Endothelial cell of umbilical vein (primary cell): ENCODE measurements around the gene NELFA.

Experiments used
- CTCF ChIP-seq, 2 donors: IDR thresholded peaks; 1 replicate in 1 of 2; 2 replicates in 1 of 2; pipeline ENCODE4 v1.5.1; 2011; ENCODE audit warnings: low read length in 2 of 2, mild to moderate bottlenecking in 2 of 2, moderate library complexity in 2 of 2, control low read depth in 1 of 2, inconsistent platforms in 1 of 2, low read depth in 1 of 2; ENCODE audit not compliant: insufficient read depth in 1 of 2; ENCODE audit errors: extremely low read depth in 1 of 2
- EZH2 ChIP-seq: IDR thresholded peaks from 2 replicates; pipeline ENCODE4 v1.6.1; 2012; ENCODE audit warnings: borderline replicate concordance, low read depth, mild to moderate bottlenecking, moderate library complexity, low read length, inconsistent platforms; ENCODE audit not compliant: severe bottlenecking
- JUN ChIP-seq: IDR thresholded peaks from 2 replicates; pipeline ENCODE4 v1.6.1; 2011; ENCODE audit warnings: borderline replicate concordance, low read depth; ENCODE audit not compliant: insufficient read length, insufficient read depth
- MAX ChIP-seq: IDR thresholded peaks from 2 replicates; pipeline ENCODE4 v1.6.1; 2011; ENCODE audit not compliant: insufficient read depth, insufficient read length
- POLR2A ChIP-seq: IDR thresholded peaks from 2 replicates; pipeline ENCODE4 v1.6.1; 2012; ENCODE audit warnings: low read depth, mild to moderate bottlenecking, control low read depth, low read length
- POLR2AphosphoS5 ChIP-seq: IDR thresholded peaks from 2 replicates; pipeline ENCODE4 v1.6.1; 2012; ENCODE audit warnings: low read depth, mild to moderate bottlenecking, control low read depth, low read length, moderate library complexity; ENCODE audit not compliant: insufficient read depth

GRCh38 chr4:1978226-1978625, 30.5 kb downstream of the NELFA start:
- no peak for TF ChIP-seq EZH2
- no peak for TF ChIP-seq POLR2AphosphoS5
- TF ChIP-seq CTCF (IDR thresholded peaks at IDR 0.05; ENCODE audit: extremely low read depth in 1 of 2, insufficient read depth in 1 of 2, low read depth in 1 of 2, low read length in 2 of 2), result no peak
- no peak for TF ChIP-seq POLR2A
- no peak for TF ChIP-seq MAX
- no peak for TF ChIP-seq JUN
